CD4-positive, alpha-beta T cell treated with Interferon alpha-2 for 1 hour (primary cell): Measurements from ENCODE around the gene DSCAML1.

ENCODE experiments used
- DNase-seq, 2 donors: peaks; one replicate each; pipeline ENCODE4 v3.0.0-alpha.2; 2020 to 2022

Gene DSCAML1

GRCh38 chr11:117830674-117831351 lies 33.8 kb upstream of the DSCAML1 start:
- DNase-seq: no peak

DNA sequence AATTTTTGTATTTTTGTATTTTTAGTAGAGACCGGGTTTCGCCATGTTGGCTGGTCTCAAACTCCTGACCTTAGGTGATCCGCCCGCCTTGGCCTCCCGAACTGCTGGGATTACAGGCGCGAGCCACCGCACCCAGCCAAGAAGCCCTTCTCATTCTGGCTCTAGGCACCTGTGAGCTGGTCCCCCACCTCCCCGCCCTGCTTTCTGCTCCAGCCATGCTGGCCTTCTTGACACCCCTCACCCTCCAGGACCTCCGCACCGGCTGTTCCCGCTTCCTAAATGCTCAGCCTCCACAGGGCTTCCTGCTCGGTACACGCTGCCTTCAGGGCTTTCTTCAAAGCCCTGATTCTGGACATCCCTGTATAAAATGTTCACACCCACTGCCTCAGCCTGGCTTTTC lies 33.1 kb upstream of the DSCAML1 start:
- DNase-seq: no peak

GRCh38 chr11:117829369-117829725 lies 32.3 kb upstream of the DSCAML1 start:
- no peak for DNase-seq

- DNase-seq: peak; percentile 75
These were observed 31.8 kb upstream of the DSCAML1 start for GRCh38 chr11:117828611-117829368.

DNA sequence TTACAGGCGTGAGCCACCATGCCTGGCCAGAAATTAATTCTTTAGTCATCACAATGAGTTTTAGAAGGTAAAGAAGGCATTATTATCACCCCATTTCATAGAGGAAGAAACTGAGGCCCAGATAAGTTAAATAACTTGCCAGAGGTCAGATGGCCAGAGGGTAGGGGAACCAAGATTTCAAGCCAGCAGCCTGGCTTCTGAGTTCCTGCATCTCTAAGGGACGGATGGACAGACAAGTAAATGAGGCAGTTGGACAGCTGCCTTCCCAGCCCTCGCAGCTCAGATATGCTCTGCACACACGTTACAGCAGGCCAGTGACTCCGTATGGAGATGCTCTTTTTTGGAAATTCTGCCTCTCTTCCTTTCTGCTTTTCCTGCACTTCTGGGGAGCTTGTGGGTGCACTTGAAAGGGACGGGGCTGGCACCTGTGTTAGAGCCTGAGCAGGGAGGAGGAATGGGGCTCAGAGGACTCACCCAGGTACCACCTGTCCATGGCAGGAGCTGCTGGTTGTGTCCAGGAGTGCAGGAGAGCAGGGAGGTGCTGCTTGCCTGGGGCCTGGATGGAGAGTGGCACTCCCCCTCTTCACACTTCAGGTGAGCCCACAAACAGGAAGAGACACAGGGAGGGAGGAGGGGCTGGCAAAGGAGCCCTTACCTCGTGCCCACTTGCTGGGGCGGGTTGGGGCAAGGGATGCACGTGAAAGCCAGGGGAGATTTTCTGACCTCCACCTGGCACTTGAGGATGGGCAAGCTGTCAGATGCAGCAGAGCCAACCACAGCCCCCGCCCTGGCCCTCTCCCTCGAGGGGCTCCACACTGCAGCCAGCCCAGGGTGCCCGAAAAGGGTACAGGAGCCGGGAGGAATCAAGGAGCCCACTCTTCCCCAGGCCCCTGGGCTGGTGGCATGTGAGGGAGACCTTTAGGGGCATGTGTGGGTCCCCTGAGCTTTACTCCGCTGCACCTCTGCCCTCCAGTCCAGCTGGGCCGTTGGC lies 30.8 kb upstream of the DSCAML1 start:
- peak in 1 of 2 donors; percentile 56 for DNase-seq

- DNase-seq: no peak
These were observed 29.8 kb upstream of the DSCAML1 start for GRCh38 chr11:117826832-117827231.

- DNase-seq: no peak
These were observed 29.2 kb upstream of the DSCAML1 start for GRCh38 chr11:117826190-117826570.

GRCh38 chr11:117825538-117826189 lies 28.6 kb upstream of the DSCAML1 start:
- no peak for DNase-seq

DNA sequence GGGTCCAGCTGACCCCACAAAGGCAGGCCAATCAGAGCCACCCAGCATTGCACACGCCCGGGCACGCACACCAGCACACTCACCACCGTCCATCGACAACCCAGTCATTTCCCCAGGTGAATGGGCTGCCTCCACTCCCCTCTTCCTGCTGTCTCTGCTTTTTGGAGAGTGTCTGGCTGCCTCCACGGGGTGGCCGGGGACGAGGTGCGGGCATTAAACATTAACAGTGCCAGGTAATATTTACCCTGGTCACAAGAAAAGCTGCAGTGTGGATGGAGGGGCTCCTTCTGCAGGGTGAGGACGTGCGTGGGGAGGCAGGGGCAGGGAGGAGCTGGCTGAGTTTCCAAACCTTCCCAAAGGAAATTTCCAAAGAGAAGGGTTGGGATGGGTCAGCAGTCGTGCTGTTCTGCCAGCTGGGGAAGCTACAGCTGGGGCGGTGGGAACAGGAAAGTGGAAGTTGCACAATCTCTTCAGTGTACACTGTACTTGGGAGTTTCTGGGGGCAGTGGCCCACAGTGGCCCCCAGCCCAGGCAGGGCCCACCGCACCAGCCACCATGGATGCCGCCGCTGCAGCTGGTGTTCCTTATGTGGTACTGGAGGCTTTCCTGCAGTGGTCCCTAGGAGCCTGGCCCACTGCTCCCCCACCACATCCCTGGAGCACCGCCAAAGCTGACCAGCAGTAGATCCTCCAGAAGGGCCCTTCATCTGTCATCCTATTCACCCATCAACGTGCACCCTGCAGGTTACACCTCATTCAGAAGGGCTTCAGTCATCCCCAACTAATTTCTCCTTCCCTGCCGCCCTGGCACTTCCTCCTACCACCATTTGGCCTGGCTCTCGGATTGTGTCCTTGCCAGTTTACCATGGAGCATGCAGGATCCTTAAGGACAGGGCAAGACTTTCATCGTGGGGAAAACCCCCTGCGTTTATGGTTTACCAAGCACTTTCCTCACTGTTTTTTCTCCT lies 27.8 kb upstream of the DSCAML1 start, which contains the start of gene FXYD2:
Gene FXYD2 (minus strand): TSS at position 174 of the 967 bp plus-strand sequence. CDS start 66 bp downstream, at position 108.
- no peak for DNase-seq

DNA sequence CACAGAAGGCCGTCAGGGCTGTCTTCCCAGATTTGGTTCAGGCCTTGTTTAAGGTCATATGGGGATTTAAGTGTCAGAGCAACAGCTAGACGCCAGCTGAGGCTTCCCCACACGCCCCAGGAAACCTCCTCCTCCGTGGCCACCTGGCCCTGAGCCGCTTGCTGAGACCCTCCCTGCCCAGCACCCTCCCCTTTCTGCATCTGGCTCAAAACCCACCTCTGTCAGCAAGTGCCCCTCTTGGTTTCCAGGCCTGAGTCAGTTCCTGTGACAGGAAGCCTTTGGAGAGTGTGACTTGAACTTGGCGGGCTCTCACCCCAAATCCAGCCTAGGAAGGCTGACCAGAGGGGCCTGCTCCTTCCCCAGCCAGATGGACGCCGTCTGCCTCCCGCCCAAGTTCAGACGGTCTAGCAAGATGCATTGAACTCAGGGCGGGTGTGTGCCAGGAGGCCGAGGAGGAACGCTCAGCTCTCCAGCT lies 27.0 kb upstream of the DSCAML1 start:
- DNase-seq: no peak

GRCh38 chr11:117823294-117823945 lies 26.4 kb upstream of the DSCAML1 start:
- DNase-seq: peak; percentile 50 to 60

DNA sequence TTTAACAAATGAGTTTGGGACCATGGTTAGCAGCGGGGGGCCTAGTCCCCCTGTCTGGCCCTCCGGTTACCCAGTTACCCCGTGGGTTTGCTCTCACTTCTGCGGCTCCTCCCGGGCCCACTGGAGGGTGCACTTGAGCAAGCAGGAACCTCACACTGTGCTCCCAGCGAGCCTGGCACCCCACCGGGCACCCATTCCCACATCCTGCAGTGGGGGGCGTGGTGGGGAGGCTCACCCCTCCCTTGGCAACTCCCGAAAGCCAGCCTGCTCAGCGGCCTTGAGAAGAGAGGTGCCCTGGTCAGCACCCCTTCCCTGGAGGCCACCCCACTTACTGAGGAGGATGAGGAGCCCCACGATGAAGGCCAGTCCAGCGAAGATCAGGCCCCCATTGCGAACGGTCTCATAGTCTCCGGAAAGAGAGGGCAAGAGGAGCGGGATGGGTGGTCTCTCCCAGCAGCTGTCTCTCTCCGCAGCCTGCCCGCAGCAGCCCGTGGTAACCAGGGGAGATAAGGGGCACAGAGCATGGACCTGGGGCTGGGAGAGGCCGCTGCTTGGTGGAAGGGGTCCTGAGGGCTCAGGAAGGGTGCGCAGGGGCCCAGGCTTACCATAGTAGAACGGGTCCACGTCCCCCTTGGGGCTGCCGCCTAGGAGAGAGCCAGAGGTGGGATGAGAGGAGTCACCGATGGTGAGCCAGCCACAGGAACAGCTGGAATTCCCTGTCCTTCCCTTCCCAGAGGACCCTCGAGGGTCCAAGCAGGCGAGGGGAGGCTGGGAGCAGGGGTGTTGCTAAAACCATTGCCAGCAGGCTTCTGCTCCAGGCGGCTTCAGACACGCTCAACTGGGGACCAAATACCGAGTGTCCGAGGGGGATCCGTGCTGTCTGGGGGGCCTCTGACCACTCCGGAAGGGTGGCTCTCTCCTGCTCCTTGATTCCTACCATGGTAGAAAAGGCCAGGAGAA lies 25.3 kb upstream of the DSCAML1 start:
- DNase-seq: peak; percentile 45 to 54

DNA sequence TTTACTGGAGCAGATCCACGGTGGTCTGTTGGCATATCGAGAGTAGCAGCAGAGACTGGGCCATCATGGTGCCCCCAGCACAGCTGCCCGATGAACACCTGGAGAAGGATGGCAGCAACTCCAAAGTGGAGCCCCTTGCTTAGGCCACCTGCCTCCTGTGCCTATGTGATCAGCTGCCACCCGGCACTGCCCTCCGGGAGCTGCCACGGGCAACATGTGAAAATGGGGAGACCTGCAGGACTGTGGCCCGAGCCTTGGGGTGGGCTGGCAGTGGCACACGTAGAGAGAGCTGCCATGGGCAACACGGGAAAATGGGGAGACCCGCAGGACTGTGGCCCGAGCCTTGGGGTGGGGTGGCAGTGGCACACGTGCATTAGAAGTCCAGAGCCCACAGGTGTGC lies 24.4 kb upstream of the DSCAML1 start:
- no peak for DNase-seq

DNA sequence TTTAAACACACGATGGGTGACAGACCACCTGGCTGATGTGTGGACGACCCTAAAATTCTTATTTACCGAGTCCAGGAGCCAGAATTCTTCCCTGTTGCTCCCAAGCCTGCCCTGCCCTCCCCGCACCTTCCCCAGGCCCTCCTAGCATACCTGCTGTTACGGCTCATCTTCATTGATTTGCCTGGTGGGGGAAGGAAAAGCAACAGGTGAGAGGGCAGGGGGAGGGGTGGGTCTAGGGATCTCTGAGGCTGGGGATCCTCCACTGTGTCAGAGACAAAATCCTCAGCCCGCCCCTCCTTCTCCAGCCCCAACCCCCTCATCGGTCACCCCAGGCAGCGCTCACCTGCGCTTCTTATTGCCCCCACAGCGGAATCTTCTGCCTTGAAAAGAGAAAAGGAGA lies 23.5 kb upstream of the DSCAML1 start:
- no peak for DNase-seq

- DNase-seq: no peak
These were observed 23.1 kb upstream of the DSCAML1 start for GRCh38 chr11:117820071-117820470.

DNA sequence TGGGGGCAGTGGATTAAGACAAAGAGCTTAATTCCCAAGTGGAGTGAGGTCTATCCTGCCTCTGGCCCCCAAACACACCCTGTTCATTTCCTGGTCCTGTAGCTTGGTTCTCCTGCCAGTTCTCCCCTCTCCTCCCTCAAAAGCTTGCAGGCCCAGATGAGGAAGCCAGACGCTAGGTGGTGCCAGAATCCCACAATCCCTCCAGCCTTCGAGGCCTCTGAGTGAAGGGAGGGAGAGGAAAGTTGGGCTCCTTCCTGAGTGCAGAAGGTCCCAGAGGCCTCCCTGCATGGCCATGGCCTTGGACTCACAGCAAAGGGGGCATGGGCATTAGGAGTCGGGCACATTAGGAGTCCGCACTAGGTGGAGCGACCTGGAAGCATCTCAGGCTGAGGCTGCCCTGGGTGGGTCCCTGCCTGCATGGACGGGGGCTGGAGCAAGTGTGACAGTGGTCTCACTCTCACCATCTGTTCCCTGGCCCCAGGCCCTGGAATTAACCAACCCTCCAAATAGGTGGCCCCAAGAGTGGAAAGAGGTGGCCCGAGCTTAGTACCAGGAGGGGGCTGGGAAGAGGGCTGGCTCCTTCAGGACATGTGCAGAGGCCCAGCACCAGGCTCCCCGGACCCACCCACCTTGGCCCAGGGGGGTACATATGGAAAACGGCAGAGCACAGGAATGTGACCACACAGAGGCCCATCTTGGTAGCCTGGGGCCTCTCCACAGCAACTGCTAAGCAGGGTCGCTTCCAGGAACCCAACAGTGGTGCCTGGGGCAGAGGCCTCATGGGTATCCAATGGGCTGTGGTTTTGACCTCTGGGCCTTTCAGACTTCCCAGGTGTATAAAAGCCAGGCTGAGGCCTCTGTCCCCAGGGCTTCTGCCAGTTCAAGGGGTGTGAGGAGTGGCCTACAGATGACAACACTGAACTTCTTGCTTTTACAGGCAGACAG lies 22.4 kb upstream of the DSCAML1 start:
- DNase-seq: peak in 1 of 2 donors; percentile 42

- peak; percentile 61 to 66 for DNase-seq
These were observed 21.2 kb upstream of the DSCAML1 start for GRCh38 chr11:117818041-117818873.
